Measurements from ENCODE around the gene TRIM62. TPM values are rescaled to one million over a fixed set of nuclear protein-coding genes. Genes with fewer than 3 reads are reported as not detected.

Gene TRIM62
- total and polyA plus RNA-seq, 4 donors = 0.60 to 1.3 (median 1.1) TPM

DNA sequence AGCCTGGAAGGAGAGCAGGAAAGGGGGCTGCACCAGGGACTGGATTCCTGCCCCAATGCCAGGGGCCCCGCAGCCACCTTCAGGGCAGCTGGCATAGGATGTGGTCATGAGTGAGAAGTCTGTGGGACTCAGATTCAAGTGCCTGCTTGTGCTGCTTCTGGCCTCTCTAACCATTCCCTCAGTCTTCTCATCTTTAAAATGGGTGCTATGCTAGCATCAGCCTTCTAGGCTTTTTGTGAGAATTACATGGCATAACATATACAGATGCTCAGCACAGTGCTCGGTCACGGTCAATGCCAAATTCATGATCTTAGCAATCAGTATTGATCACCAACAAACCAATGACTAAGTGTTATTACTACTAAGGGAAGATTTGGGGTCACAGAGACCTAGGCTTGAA lies 23.5 kb downstream of the TRIM62 start:
- Histone ChIP-seq H3K36me3 (ENCODE audit: control insufficient read depth in 4 of 4, insufficient read depth in 3 of 4, low read depth in 1 of 4, low read length in 3 of 4) (peaks cover 0 to 4% (median 2%) of the 10 kb centered on the region in 4 donors), H3K27me3 (ENCODE audit: control insufficient read depth in 4 of 4, insufficient read depth in 4 of 4, low read length in 3 of 4) (no peaks in the 10 kb centered on the region)

DNA sequence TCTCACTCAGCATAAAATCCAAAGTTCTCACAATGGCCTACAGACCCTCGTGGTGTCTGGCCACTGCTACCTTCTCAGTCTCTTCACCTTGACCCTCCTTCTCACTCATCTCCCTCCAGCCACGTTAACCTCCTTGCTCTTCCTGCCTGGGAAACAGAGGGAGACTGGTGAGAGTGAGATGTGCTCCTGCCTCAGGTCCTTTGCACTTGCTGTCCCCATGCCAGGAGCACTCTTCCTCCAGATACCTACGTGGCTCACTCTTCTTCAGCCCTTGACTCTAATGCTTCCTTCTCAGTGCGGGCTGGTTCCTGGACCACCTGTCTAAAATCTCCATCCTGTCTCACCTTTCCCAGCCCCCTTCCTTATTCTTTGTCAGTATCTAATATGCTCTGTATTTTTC lies 24.7 kb downstream of the TRIM62 start:
- Histone ChIP-seq H3K9ac (ENCODE audit: low read depth in 1 of 2, low read length in 2 of 2) (no peak overlapping the region), H3K4me3 (ENCODE audit: low read depth in 1 of 3, low read length in 3 of 3) (no peak overlapping the region), H3K27me3 (ENCODE audit: control insufficient read depth in 4 of 4, insufficient read depth in 4 of 4, low read length in 3 of 4) (no peaks in the 10 kb centered on the region), H3K4me1 (ENCODE audit: control insufficient read depth in 4 of 4, insufficient read depth in 4 of 4, low read length in 3 of 4) (no peaks in the 10 kb centered on the region), H3K27ac (ENCODE audit: low read depth in 1 of 2, low read length in 2 of 2) (no peak overlapping the region), H3K36me3 (ENCODE audit: control insufficient read depth in 4 of 4, insufficient read depth in 3 of 4, low read depth in 1 of 4, low read length in 3 of 4) (peaks cover 0 to 4% (median 2%) of the 10 kb centered on the region in 4 donors), H3K9me3 (ENCODE audit: control insufficient read depth in 4 of 4, low read length in 3 of 4) (no peaks in the 10 kb centered on the region)
- no peak for DNase-seq (ENCODE audit: low spot score)
- TF ChIP-seq RXRA (IDR thresholded peaks at IDR 0.05) (no peak), GABPA (IDR thresholded peaks at IDR 0.05 in 1 of 2, conservative IDR thresholded peaks at IDR 0.05 in 1 of 2) (no peak), SP1 (IDR thresholded peaks at IDR 0.05) (no peak), NR2F2 (IDR thresholded peaks at IDR 0.05) (no peak), TAF1 (conservative IDR thresholded peaks at IDR 0.05) (no peak), RAD21 (IDR thresholded peaks at IDR 0.05) (no peak), HNF4G (IDR thresholded peaks at IDR 0.05) (no peak), FOXA1 (IDR thresholded peaks at IDR 0.05) (no peak), HNF4A (conservative IDR thresholded peaks at IDR 0.05) (no peak), YY1 (IDR thresholded peaks at IDR 0.05) (no peak)
- TF ChIP-seq, protein P1, sequence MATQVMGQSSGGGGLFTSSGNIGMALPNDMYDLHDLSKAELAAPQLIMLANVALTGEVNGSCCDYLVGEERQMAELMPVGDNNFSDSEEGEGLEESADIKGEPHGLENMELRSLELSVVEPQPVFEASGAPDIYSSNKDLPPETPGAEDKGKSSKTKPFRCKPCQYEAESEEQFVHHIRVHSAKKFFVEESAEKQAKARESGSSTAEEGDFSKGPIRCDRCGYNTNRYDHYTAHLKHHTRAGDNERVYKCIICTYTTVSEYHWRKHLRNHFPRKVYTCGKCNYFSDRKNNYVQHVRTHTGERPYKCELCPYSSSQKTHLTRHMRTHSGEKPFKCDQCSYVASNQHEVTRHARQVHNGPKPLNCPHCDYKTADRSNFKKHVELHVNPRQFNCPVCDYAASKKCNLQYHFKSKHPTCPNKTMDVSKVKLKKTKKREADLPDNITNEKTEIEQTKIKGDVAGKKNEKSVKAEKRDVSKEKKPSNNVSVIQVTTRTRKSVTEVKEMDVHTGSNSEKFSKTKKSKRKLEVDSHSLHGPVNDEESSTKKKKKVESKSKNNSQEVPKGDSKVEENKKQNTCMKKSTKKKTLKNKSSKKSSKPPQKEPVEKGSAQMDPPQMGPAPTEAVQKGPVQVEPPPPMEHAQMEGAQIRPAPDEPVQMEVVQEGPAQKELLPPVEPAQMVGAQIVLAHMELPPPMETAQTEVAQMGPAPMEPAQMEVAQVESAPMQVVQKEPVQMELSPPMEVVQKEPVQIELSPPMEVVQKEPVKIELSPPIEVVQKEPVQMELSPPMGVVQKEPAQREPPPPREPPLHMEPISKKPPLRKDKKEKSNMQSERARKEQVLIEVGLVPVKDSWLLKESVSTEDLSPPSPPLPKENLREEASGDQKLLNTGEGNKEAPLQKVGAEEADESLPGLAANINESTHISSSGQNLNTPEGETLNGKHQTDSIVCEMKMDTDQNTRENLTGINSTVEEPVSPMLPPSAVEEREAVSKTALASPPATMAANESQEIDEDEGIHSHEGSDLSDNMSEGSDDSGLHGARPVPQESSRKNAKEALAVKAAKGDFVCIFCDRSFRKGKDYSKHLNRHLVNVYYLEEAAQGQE (IDR thresholded peaks at IDR 0.05) = no peak
- TF ChIP-seq, protein P2, sequence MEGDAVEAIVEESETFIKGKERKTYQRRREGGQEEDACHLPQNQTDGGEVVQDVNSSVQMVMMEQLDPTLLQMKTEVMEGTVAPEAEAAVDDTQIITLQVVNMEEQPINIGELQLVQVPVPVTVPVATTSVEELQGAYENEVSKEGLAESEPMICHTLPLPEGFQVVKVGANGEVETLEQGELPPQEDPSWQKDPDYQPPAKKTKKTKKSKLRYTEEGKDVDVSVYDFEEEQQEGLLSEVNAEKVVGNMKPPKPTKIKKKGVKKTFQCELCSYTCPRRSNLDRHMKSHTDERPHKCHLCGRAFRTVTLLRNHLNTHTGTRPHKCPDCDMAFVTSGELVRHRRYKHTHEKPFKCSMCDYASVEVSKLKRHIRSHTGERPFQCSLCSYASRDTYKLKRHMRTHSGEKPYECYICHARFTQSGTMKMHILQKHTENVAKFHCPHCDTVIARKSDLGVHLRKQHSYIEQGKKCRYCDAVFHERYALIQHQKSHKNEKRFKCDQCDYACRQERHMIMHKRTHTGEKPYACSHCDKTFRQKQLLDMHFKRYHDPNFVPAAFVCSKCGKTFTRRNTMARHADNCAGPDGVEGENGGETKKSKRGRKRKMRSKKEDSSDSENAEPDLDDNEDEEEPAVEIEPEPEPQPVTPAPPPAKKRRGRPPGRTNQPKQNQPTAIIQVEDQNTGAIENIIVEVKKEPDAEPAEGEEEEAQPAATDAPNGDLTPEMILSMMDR (IDR thresholded peaks at IDR 0.05; ENCODE audit: low read depth, low read length, missing input control) = no peak
- TF ChIP-seq, protein P3, sequence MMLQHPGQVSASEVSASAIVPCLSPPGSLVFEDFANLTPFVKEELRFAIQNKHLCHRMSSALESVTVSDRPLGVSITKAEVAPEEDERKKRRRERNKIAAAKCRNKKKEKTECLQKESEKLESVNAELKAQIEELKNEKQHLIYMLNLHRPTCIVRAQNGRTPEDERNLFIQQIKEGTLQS (IDR thresholded peaks at IDR 0.05) = no peak
- WGBS = 90% methylated on average over 4 of the region's 4 CpGs

More for the DNA sequence above, 23.5 kb downstream of the TRIM62 start:
- TF ChIP-seq TAF1 (conservative IDR thresholded peaks at IDR 0.05) (no peak), HNF4G (IDR thresholded peaks at IDR 0.05) (no peak), NR2F2 (IDR thresholded peaks at IDR 0.05) (no peak), FOXA1 (IDR thresholded peaks at IDR 0.05) (no peak), FOXA2 (IDR thresholded peaks at IDR 0.05) (no peak), RAD21 (IDR thresholded peaks at IDR 0.05) (no peak), EGR1 (IDR thresholded peaks at IDR 0.05; ENCODE audit: low read depth in 2 of 2) (no peak), SP1 (IDR thresholded peaks at IDR 0.05) (no peak)
- TF ChIP-seq, protein P3 (IDR thresholded peaks at IDR 0.05) = no peak
- Histone ChIP-seq H3K9ac (ENCODE audit: low read depth in 1 of 2, low read length in 2 of 2) (no peak overlapping the region), H3K4me1 (ENCODE audit: control insufficient read depth in 4 of 4, insufficient read depth in 4 of 4, low read length in 3 of 4) (no peaks in the 10 kb centered on the region), H3K27ac (ENCODE audit: low read depth in 1 of 2, low read length in 2 of 2) (no peak overlapping the region), H3K9me3 (ENCODE audit: control insufficient read depth in 4 of 4, low read length in 3 of 4) (no peaks in the 10 kb centered on the region), H3K4me3 (ENCODE audit: low read depth in 1 of 3, low read length in 3 of 3) (no peak overlapping the region)
- 97% methylated on average over 3 of the region's 3 CpGs for WGBS
- DNase-seq (ENCODE audit: low spot score) = no peak
